ENCODE measurements around the gene FAM81B. TPM values are rescaled to one million over a fixed set of nuclear protein-coding genes. Genes with fewer than 3 reads are reported as not detected.

FAM81B gene
- total RNA-seq, 1 donor from 2014 or later, result not detected

DNA sequence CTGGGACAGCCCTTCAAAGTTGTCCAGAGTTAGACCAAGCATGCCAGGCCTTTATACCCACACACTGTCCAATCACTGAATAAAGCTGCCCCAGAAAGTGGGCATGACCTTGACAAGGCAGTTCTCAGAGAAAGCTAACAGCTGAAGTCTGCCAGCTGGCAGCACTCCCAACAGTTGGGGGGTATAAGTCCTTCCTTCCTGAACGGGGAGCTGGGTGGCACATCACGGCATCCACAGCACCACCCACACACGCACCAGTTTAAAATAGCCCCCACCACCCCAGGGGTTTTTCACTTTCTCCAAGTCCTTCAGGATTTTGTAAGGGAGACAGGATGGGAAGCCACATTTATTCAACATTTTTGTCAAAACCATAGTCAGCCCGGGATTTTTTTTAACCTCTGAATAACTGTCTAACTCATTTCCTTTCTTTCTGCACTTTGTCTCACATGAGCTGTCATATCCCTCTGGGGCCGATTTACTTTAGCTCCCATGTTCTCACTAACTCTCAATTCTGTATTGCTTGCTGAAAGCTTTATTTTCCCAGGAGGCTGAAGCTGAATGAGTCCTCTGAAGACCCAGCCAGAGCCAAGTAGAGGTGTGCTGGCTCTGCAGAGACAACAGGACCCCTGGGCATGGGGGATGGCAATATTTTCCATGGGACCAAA is 15.4 kb downstream of the FAM81B start:
- Mint-ChIP-seq H3K27me3 (no peaks in the 10 kb centered on the region), H3K9me3 (ENCODE audit: low read depth) (no peaks in the 10 kb centered on the region), H3K4me1 (ENCODE audit: low read depth) (peaks cover 4% of the 10 kb centered on the region), H3K4me3 (ENCODE audit: low read depth) (no peak overlapping the region), H3K36me3 (ENCODE audit: insufficient read depth) (no peaks in the 10 kb centered on the region), H3K27ac (no peak overlapping the region)
- no peak for DNase-seq (ENCODE audit: low spot score, unreplicated experiment)
- TF ChIP-seq, protein P1, sequence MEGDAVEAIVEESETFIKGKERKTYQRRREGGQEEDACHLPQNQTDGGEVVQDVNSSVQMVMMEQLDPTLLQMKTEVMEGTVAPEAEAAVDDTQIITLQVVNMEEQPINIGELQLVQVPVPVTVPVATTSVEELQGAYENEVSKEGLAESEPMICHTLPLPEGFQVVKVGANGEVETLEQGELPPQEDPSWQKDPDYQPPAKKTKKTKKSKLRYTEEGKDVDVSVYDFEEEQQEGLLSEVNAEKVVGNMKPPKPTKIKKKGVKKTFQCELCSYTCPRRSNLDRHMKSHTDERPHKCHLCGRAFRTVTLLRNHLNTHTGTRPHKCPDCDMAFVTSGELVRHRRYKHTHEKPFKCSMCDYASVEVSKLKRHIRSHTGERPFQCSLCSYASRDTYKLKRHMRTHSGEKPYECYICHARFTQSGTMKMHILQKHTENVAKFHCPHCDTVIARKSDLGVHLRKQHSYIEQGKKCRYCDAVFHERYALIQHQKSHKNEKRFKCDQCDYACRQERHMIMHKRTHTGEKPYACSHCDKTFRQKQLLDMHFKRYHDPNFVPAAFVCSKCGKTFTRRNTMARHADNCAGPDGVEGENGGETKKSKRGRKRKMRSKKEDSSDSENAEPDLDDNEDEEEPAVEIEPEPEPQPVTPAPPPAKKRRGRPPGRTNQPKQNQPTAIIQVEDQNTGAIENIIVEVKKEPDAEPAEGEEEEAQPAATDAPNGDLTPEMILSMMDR (IDR thresholded peaks at IDR 0.05; ENCODE audit: unreplicated experiment), result no peak

DNA sequence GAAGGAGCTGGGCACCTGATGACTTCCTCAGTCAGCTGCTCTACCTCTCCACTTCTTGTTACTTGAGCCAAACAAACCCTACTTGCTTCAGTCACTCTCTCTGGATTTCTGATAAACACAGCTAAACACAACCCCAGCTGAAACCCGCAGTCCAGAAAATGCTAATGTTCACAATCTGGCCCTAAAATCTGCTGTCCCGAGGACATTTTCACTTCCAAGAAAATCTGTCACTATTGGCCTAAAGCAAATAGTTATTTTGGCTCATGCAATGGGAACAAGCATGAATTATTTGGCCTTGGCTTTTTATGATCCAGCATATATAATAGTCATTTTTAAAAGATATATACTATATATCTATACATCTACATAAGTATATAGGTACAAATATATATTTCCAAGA is 19.1 kb downstream of the FAM81B start:
- Mint-ChIP-seq H3K27me3 (no peaks in the 10 kb centered on the region), H3K36me3 (ENCODE audit: insufficient read depth) (no peaks in the 10 kb centered on the region), H3K4me1 (ENCODE audit: low read depth) (no peaks in the 10 kb centered on the region), H3K4me3 (ENCODE audit: low read depth) (no peak overlapping the region), H3K9me3 (ENCODE audit: low read depth) (no peaks in the 10 kb centered on the region), H3K27ac (no peak overlapping the region)
- TF ChIP-seq, protein P1 (IDR thresholded peaks at IDR 0.05; ENCODE audit: unreplicated experiment), result no peak
- DNase-seq (ENCODE audit: low spot score, unreplicated experiment), result no peak

DNA sequence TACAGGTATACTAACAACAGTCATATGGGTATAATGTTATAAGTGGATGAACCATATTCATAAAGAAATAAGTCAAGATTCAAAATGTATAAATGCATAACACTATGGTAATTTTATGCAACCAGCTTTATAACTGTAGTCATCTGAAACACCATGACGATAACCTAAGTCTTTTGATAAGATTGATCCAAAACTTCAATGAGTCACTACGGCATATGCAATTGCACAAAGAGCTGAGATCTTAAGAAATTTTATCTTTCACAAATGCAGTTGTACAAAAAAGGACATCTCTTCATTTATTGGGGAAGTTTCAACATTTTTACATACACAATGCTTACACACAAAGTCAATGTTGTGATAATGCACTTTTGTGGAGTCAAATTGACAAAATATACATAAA is 20.3 kb downstream of the FAM81B start:
- H3K36me3 Mint-ChIP-seq (ENCODE audit: insufficient read depth), result no peaks in the 10 kb centered on the region
- H3K4me1 Mint-ChIP-seq (ENCODE audit: low read depth), result no peaks in the 10 kb centered on the region
- no peaks in the 10 kb centered on the region for H3K27me3 Mint-ChIP-seq
- no peak for DNase-seq (ENCODE audit: low spot score, unreplicated experiment)
- H3K27ac Mint-ChIP-seq, result no peak overlapping the region
- TF ChIP-seq, protein P1 (IDR thresholded peaks at IDR 0.05; ENCODE audit: unreplicated experiment), result no peak
- no peaks in the 10 kb centered on the region for H3K9me3 Mint-ChIP-seq (ENCODE audit: low read depth)
- H3K4me3 Mint-ChIP-seq (ENCODE audit: low read depth), result no peak overlapping the region

DNA sequence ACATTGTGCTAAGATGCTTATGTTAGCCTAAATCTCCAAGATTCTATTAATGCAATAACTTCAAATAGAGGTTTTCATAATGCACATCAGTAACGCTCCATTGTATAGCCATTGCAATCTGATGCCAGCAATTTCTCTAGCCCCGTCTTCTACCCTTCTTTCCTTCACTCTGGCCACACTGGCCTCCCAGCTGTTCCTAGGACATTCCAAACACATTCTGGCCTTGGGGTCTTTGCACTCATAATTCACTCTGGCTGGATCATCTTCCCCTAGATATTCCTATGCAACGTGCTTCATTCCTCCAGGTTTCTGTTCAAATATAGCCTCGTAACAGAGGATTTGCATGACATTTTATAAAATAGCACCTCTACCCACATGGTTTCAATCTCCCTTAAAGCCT is 23.3 kb downstream of the FAM81B start:
- no peak for DNase-seq (ENCODE audit: low spot score, unreplicated experiment)
- Mint-ChIP-seq H3K27ac (no peak overlapping the region), H3K9me3 (ENCODE audit: low read depth) (no peaks in the 10 kb centered on the region), H3K4me1 (ENCODE audit: low read depth) (no peaks in the 10 kb centered on the region), H3K36me3 (ENCODE audit: insufficient read depth) (no peaks in the 10 kb centered on the region), H3K4me3 (ENCODE audit: low read depth) (no peak overlapping the region), H3K27me3 (no peaks in the 10 kb centered on the region)
- TF ChIP-seq, protein P1 (IDR thresholded peaks at IDR 0.05; ENCODE audit: unreplicated experiment), result no peak

DNA sequence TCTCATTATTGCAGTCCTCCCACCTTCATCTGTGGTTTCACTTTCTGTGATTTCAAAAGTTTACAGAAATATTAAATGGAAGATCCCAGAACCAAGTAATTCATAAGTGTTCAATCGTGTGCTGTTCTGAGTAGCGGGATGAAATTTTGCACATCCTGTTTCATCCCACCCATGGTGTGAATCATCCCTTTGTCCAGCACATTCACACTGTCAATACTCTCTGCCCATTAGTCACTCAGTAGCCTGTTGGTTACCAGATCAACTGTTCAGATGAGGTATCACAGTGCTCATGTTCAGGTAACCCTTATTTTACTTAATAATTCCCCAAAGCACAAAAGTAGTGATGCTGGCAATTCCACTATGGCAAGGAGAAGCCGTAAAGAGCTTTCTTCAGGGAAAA is 26.8 kb downstream of the FAM81B start:
- Mint-ChIP-seq H3K4me3 (ENCODE audit: low read depth) (no peak overlapping the region), H3K36me3 (ENCODE audit: insufficient read depth) (no peaks in the 10 kb centered on the region), H3K9me3 (ENCODE audit: low read depth) (no peaks in the 10 kb centered on the region), H3K4me1 (ENCODE audit: low read depth) (no peaks in the 10 kb centered on the region), H3K27me3 (no peaks in the 10 kb centered on the region), H3K27ac (no peak overlapping the region)
- no peak for DNase-seq (ENCODE audit: low spot score, unreplicated experiment)
- TF ChIP-seq, protein P1 (IDR thresholded peaks at IDR 0.05; ENCODE audit: unreplicated experiment), result no peak
